Measurements from ENCODE around the gene APH1A. TPM values are rescaled to one million over a fixed set of nuclear protein-coding genes. Genes with fewer than 3 reads are reported as not detected.

The APH1A gene
- total and polyA plus RNA-seq, 2 experiments from 2014 or later = 52.1 to 148 TPM

DNA sequence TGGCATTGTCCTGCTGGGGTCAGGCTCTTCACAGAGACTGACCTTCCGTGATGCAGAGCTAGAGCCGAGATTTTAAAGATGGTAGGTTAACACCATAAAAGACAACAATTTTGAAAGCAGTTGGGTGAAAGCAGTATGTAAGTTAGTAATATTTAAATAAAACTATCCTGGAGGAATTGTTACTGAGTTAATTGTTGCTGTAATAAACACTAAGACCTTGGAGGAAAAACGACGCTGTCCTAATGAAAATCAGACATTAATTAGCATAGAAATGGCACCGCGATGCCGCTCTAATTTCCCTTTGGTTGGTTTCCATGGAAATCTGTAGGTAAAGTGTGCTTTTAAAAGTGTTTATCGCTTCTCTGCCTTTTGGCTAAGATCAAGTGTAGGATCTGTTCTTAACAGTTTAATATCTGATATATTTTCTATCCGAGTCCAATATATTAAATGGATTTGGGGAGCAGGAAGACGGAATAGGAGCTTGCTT lies 32.2 kb downstream of the APH1A start:
- Histone ChIP-seq H3K27ac (peak overlapping the region; percentile 2), H3K4me1 (ENCODE audit: insufficient read depth) (peaks cover 8% of the 10 kb centered on the region), H2AFZ (peak overlapping the region; percentile 29), H3K9me3 (ENCODE audit: low read depth) (no peaks in the 10 kb centered on the region), H3K36me3 (replicated peaks; ENCODE audit: insufficient read depth, low read depth) (no peaks in the 10 kb centered on the region), H3K4me3 (peak overlapping the region; percentile 1), H3K9me2 (replicated peaks; ENCODE audit: insufficient read depth) (no peaks in the 10 kb centered on the region), H4K20me1 (ENCODE audit: insufficient read depth, poor library complexity, severe bottlenecking) (no peaks in the 10 kb centered on the region), H3K79me2 (peaks cover 25% of the 10 kb centered on the region), H3K4me2 (peak overlapping the region; percentile 70), H3K27me3 (no peaks in the 10 kb centered on the region)
- TF ChIP-seq, protein P1, sequence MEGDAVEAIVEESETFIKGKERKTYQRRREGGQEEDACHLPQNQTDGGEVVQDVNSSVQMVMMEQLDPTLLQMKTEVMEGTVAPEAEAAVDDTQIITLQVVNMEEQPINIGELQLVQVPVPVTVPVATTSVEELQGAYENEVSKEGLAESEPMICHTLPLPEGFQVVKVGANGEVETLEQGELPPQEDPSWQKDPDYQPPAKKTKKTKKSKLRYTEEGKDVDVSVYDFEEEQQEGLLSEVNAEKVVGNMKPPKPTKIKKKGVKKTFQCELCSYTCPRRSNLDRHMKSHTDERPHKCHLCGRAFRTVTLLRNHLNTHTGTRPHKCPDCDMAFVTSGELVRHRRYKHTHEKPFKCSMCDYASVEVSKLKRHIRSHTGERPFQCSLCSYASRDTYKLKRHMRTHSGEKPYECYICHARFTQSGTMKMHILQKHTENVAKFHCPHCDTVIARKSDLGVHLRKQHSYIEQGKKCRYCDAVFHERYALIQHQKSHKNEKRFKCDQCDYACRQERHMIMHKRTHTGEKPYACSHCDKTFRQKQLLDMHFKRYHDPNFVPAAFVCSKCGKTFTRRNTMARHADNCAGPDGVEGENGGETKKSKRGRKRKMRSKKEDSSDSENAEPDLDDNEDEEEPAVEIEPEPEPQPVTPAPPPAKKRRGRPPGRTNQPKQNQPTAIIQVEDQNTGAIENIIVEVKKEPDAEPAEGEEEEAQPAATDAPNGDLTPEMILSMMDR (IDR thresholded peaks at IDR 0.05; ENCODE audit: poor library complexity) = no peak
- TF ChIP-seq EZH2 (IDR thresholded peaks at IDR 0.05; ENCODE audit: borderline replicate concordance) = no peak
- TF ChIP-seq EZH2phosphoT487 (IDR thresholded peaks at IDR 0.05; ENCODE audit: low read depth, severe bottlenecking, unreplicated experiment) = no peak
- DNase-seq (ENCODE audit: low spot score) = no peak
- 26% methylated on average over 10 of the region's 10 CpGs for WGBS (ENCODE audit: low lambda C conversion rate, missing lambda C conversion rate)

DNA sequence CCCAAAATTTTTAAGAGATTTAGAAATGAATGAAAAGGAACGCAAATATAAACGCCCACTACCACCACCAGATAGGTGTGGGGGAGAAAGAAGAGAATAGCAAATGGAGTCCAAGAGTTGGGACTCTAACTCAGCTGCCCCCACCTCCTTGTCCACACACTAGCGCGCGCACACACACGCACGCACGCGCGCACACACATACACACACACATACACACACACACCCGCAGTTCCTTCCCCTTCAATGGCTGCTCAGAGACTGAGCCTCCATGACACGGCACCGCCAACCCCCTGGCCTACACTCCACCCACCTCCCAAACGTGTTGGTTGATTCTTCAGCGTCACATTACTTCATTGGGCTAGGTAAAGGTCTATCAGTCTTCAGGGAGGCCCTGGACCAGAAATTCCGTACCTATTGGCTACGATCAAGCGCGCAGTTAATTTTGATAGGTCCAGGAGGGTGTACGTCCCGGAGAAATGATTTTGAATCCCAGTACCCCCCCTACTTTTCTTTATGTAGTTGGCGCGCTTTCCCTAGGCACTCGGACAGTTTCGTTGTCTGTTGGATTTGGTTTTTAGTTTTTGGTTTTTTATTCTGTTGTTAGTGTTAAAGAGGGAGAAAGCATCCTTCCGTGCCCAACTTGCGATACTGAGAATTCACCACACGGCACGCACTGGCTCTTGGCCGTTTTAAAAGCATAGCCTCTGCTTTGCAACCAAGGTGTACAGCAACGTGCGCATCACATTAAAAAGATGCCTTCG lies 32.8 kb downstream of the APH1A start, which contains the start of gene ANP32E:
Gene ANP32E (minus strand): TSS at position 261 of the 762 bp plus-strand sequence. CDS start 326 bp downstream, outside the sequence.
- peak; percentile 97 for DNase-seq (ENCODE audit: low spot score)
- Histone ChIP-seq H3K4me1 (ENCODE audit: insufficient read depth) (peaks cover 8% of the 10 kb centered on the region), H4K20me1 (ENCODE audit: insufficient read depth, poor library complexity, severe bottlenecking) (no peaks in the 10 kb centered on the region), H3K27me3 (no peaks in the 10 kb centered on the region), H2AFZ (peak within 1 kb of the TSS; percentile 34), H3K9me3 (ENCODE audit: low read depth) (no peaks in the 10 kb centered on the region), H3K4me2 (peak within 1 kb of the TSS; percentile 86), H3K9me2 (replicated peaks; ENCODE audit: insufficient read depth) (no peaks in the 10 kb centered on the region), H3K36me3 (replicated peaks; ENCODE audit: insufficient read depth, low read depth) (no peaks in the 10 kb centered on the region), H3K4me3 (peak within 1 kb of the TSS; percentile 30), H3K79me2 (peaks cover 31% of the 10 kb centered on the region), H3K27ac (peak within 1 kb of the TSS; percentile 92)
- WGBS (ENCODE audit: low lambda C conversion rate, missing lambda C conversion rate) = under 1% methylated on average over 33 of the region's 33 CpGs
- TF ChIP-seq, protein P1 (IDR thresholded peaks at IDR 0.05; ENCODE audit: poor library complexity) = no peak
- no peak for TF ChIP-seq EZH2phosphoT487 (IDR thresholded peaks at IDR 0.05; ENCODE audit: low read depth, severe bottlenecking, unreplicated experiment)
- TF ChIP-seq EZH2 (IDR thresholded peaks at IDR 0.05; ENCODE audit: borderline replicate concordance) = no peak

DNA sequence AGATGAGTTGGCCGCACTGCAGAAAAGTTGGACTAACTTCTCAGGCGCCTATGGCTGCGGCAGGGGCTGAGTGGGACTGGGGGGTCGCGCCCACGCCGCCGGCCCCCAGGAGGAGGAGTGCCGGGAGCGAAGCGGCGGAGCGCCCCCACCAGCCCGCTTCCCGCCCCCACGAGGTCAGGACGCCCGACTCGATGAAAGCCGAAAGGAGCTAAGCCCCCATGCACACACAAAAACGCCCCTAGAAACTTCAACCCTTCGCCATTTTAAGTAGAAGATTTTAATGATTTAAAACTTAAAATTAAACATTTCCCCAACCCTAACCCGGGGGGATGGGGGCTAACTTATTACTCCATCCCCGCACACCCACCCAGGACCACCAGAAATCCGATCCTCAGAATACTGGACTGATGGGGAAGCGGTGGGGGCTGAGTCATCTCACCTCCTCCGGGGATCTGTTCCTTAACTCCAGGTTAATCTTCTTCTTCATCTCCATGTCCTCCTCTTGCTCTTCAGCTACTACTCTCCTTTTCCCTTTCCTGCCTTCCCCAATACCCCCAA lies 33.4 kb downstream of the APH1A start:
- peak; percentile 23 for DNase-seq (ENCODE audit: low spot score)
- H3K4me2 ChIP-seq = peak overlapping the region; percentile 86
- no peaks in the 10 kb centered on the region for H3K9me2 ChIP-seq (replicated peaks; ENCODE audit: insufficient read depth)
- peaks cover 38% of the 10 kb centered on the region for H3K79me2 ChIP-seq
- WGBS (ENCODE audit: low lambda C conversion rate, missing lambda C conversion rate) = under 1% methylated on average over 15 of the region's 27 CpGs
- peaks cover 8% of the 10 kb centered on the region for H3K4me1 ChIP-seq (ENCODE audit: insufficient read depth)
- TF ChIP-seq EZH2phosphoT487 (IDR thresholded peaks at IDR 0.05; ENCODE audit: low read depth, severe bottlenecking, unreplicated experiment) = no peak
- no peak for TF ChIP-seq EZH2 (IDR thresholded peaks at IDR 0.05; ENCODE audit: borderline replicate concordance)
- H3K27me3 ChIP-seq = no peaks in the 10 kb centered on the region
- peak overlapping the region; percentile 92 for H3K27ac ChIP-seq
- H3K9me3 ChIP-seq (ENCODE audit: low read depth) = no peaks in the 10 kb centered on the region
- no peaks in the 10 kb centered on the region for H4K20me1 ChIP-seq (ENCODE audit: insufficient read depth, poor library complexity, severe bottlenecking)
- H3K36me3 ChIP-seq (replicated peaks; ENCODE audit: insufficient read depth, low read depth) = no peaks in the 10 kb centered on the region
- peak overlapping the region; percentile 34 for H2AFZ ChIP-seq
- peak overlapping the region; percentile 30 for H3K4me3 ChIP-seq
